ENCODE data around the gene MYO15B. TPM values are rescaled to one million over a fixed set of nuclear protein-coding genes. Genes with fewer than 3 reads are reported as not detected.

Gene MYO15B
- total RNA-seq, 1 experiment from 2014 or later = 7.1 TPM

GRCh38 chr17:75558666-75559530 lies 28.7 kb upstream of the MYO15B start:
- H3K27me3 ChIP-seq (ENCODE audit: low read length) = no peaks in the 10 kb centered on the region

GRCh38 chr17:75559958-75560533 lies 27.6 kb upstream of the MYO15B start:
- Histone ChIP-seq H3K36me3 (ENCODE audit: low read depth, low read length) (peaks cover 9% of the 10 kb centered on the region; the same call in 1 of the 2 replicates), H3K4me3 (ENCODE audit: low read length) (no peak overlapping the region), H4K20me1 (ENCODE audit: low read length) (no peaks in the 10 kb centered on the region), H3K9me3 (ENCODE audit: low read length) (no peaks in the 10 kb centered on the region), H3K27me3 (ENCODE audit: low read length) (no peaks in the 10 kb centered on the region), H3K9ac (ENCODE audit: low read length) (no peak overlapping the region), H3K27ac (ENCODE audit: low read length) (no peak overlapping the region), H3K4me1 (ENCODE audit: insufficient read depth, low read length) (peaks cover 43% of the 10 kb centered on the region), H3K9me2 (replicated peaks; ENCODE audit: low read length) (no peaks in the 10 kb centered on the region), H3F3A (ENCODE audit: low read length, unreplicated experiment) (no peaks in the 10 kb centered on the region), H2AFZ (ENCODE audit: low read length) (no peak overlapping the region), H3K79me2 (ENCODE audit: low read length) (no peaks in the 10 kb centered on the region), H3K4me2 (ENCODE audit: low read length) (no peak overlapping the region)
- POLR2A ChIA-PET (ENCODE audit: unreplicated experiment) = no interaction called here
- intact Hi-C loops (cut with micrococcal nuclease) = no loop called here
- no TSS peak for BruUV-seq (replicated peaks)
- CTCF ChIA-PET = interaction anchor here (0.6 kb wide), 2 partner anchors 33 to 35 kb away, joined by 3 to 12 read pairs; no protein-coding TSS in a partner anchor
- no peak for DNase-seq
- no peak; the same call in 1 of the 2 replicates for ATAC-seq
- TF ChIP-seq EZH2 (IDR thresholded peaks at IDR 0.05; ENCODE audit: low read length, unreplicated experiment) (no peak), EZH2phosphoT487 (IDR thresholded peaks at IDR 0.05; ENCODE audit: borderline replicate concordance, low read length) (no peak), CTCF (conservative IDR thresholded peaks at IDR 0.05; ENCODE audit: low read depth, low read length) (no peak)

More at GRCh38 chr17:75558666-75559530, 28.7 kb upstream of the MYO15B start:
- DNase-seq = no peak
- no peak overlapping the region for H3K4me3 ChIP-seq (ENCODE audit: low read length)
- no peak for ATAC-seq
- no TSS peak for BruUV-seq (replicated peaks)
- TF ChIP-seq EZH2 (IDR thresholded peaks at IDR 0.05; ENCODE audit: low read length, unreplicated experiment) = no peak
- no peak for TF ChIP-seq EZH2phosphoT487 (IDR thresholded peaks at IDR 0.05; ENCODE audit: borderline replicate concordance, low read length)
- TF ChIP-seq CTCF (conservative IDR thresholded peaks at IDR 0.05; ENCODE audit: low read depth, low read length) = no peak
- no peak overlapping the region for H2AFZ ChIP-seq (ENCODE audit: low read length)
- peaks cover 35% of the 10 kb centered on the region for H3K4me1 ChIP-seq (ENCODE audit: insufficient read depth, low read length)
- no peak overlapping the region for H3K9ac ChIP-seq (ENCODE audit: low read length)
- ChIA-PET CTCF (no interaction called here), POLR2A (ENCODE audit: unreplicated experiment) (interaction anchor here (0.6 to 0.7 kb wide), 2 partner anchors 27 to 34 kb away, joined by 4 to 6 read pairs; partner anchors contain the start of gene LLGL2)
- intact Hi-C loops (cut with micrococcal nuclease) = no loop called here
- no peaks in the 10 kb centered on the region for H3K79me2 ChIP-seq (ENCODE audit: low read length)
- H3K36me3 ChIP-seq (ENCODE audit: low read depth, low read length) = peaks cover 9% of the 10 kb centered on the region; the same call in 1 of the 2 replicates
- no peaks in the 10 kb centered on the region for H4K20me1 ChIP-seq (ENCODE audit: low read length)
- no peaks in the 10 kb centered on the region for H3F3A ChIP-seq (ENCODE audit: low read length, unreplicated experiment)
- H3K27ac ChIP-seq (ENCODE audit: low read length) = no peak overlapping the region
- no peaks in the 10 kb centered on the region for H3K9me3 ChIP-seq (ENCODE audit: low read length)
- H3K9me2 ChIP-seq (replicated peaks; ENCODE audit: low read length) = no peaks in the 10 kb centered on the region
- H3K4me2 ChIP-seq (ENCODE audit: low read length) = no peak overlapping the region

Measured in PC-3 (cell line).